Chondrocyte (in vitro differentiated cells): ENCODE data around the gene KIAA1549. TPM values are rescaled to one million over a fixed set of nuclear protein-coding genes. Genes with fewer than 3 reads are reported as not detected.

Experiments
- DNase-seq: peaks from one replicate; pipeline ENCODE4 v3.0.0; 2021; ENCODE audit warnings: mixed read lengths, low spot score
- H3K27ac Mint-ChIP-seq: one replicate; pipeline ENCODE4 v1.8.0; 2021; ENCODE audit warnings: mild to moderate bottlenecking, moderate library complexity, mixed read lengths; ENCODE audit not compliant: unreplicated experiment
- H3K27me3 Mint-ChIP-seq: 2 replicates; pipeline ENCODE4 v1.8.0; 2021; ENCODE audit warnings: low read depth, mixed read lengths
- H3K36me3 Mint-ChIP-seq: 2 replicates; pipeline ENCODE4 v1.8.0; 2021; ENCODE audit warnings: low read depth, mixed read lengths
- H3K4me1 Mint-ChIP-seq: 2 replicates; pipeline ENCODE4 v1.8.0; 2021; ENCODE audit warnings: low read depth, mild to moderate bottlenecking, mixed read lengths
- H3K4me3 Mint-ChIP-seq: one replicate; pipeline ENCODE4 v1.8.0; 2021; ENCODE audit warnings: mild to moderate bottlenecking, moderate library complexity, mixed read lengths; ENCODE audit not compliant: unreplicated experiment
- H3K9me3 Mint-ChIP-seq: 2 replicates; pipeline ENCODE4 v1.8.0; 2021; ENCODE audit warnings: low read depth, mixed read lengths
- CTCF ChIP-seq: fragments of 200-600 bp; sonication (generic); IDR thresholded peaks from 2 replicates; pipeline ENCODE4 v1.5.0; 2021; ENCODE audit warnings: antibody characterized with exemption, mild to moderate bottlenecking, moderate library complexity
- total RNA-seq: library from RNA; stranded (reverse); gene quantifications from 3 replicates; pipeline ENCODE4 v1.2.1, GENCODE V29; 2021

The KIAA1549 gene
- total RNA-seq, 1 donor from 2014 or later, result 9.2 TPM

DNA sequence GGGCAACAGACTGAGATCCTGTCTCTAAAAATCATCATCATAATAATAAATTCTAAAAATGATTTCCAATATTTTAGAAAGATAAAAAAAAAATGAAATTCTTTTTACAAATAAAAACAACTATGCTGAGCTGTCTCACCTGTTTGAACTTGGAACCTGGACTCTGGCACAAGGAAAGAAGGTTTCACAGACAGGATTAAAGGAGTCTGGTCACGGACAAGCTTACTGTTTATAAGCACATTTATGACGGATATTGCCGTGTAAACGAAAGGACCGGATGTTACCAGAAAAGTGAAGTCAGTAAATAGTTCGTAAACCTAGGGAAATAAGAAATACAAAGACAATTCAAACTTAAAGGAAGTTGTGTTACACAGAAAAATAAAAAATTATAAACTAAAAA lies 70.2 kb downstream of the KIAA1549 start:
- Mint-ChIP-seq H3K27ac (no peak overlapping the region), H3K36me3 (peaks cover 13% of the 10 kb centered on the region), H3K4me3 (no peak overlapping the region), H3K9me3 (no peaks in the 10 kb centered on the region), H3K4me1 (no peaks in the 10 kb centered on the region), H3K27me3 (no peaks in the 10 kb centered on the region)
- TF ChIP-seq CTCF, result no peak
- no peak for DNase-seq

DNA sequence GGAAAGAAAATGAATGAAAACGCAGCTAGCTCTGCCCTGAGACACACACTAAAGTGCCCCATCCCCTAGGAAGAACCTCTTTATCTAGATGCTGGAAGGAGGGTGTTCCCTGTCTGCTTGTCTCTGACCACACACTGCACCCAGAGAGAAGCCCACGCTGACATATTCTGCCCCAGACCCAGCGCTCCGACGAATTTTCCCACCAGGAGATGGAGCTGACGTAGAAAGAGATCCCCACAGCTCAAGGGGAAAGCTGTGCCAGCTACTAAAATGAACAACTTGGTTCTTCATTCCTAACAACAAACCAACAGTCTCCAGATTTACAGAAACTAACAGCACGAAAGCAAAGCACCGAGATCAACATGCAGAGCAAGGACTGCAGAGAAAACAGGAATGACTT lies 73.3 kb downstream of the KIAA1549 start:
- no peak overlapping the region for H3K27ac Mint-ChIP-seq

GRCh38 chr7:138907201-138907847 lies 73.9 kb downstream of the KIAA1549 start:
- no peaks in the 10 kb centered on the region for H3K27me3 Mint-ChIP-seq
- no peak for TF ChIP-seq CTCF
- H3K9me3 Mint-ChIP-seq, result no peaks in the 10 kb centered on the region
- no peaks in the 10 kb centered on the region for H3K4me1 Mint-ChIP-seq
- no peak overlapping the region for H3K27ac Mint-ChIP-seq
- H3K4me3 Mint-ChIP-seq, result no peak overlapping the region
- H3K36me3 Mint-ChIP-seq, result peaks cover 22% of the 10 kb centered on the region
- no peak for DNase-seq

More for the DNA sequence above, 73.3 kb downstream of the KIAA1549 start:
- no peak for TF ChIP-seq CTCF
- H3K27me3 Mint-ChIP-seq, result no peaks in the 10 kb centered on the region
- H3K4me3 Mint-ChIP-seq, result no peak overlapping the region
- peaks cover 18% of the 10 kb centered on the region for H3K36me3 Mint-ChIP-seq
- no peak for DNase-seq
- no peaks in the 10 kb centered on the region for H3K4me1 Mint-ChIP-seq
- no peaks in the 10 kb centered on the region for H3K9me3 Mint-ChIP-seq

- no peak for TF ChIP-seq CTCF
- DNase-seq, result no peak
- Mint-ChIP-seq H3K27me3 (no peaks in the 10 kb centered on the region), H3K36me3 (peaks cover 20% of the 10 kb centered on the region), H3K9me3 (no peaks in the 10 kb centered on the region), H3K4me3 (no peak overlapping the region), H3K4me1 (peaks cover 4% of the 10 kb centered on the region), H3K27ac (no peak overlapping the region)
Observed at GRCh38 chr7:138903859-138904435, 77.2 kb downstream of the KIAA1549 start.

DNA sequence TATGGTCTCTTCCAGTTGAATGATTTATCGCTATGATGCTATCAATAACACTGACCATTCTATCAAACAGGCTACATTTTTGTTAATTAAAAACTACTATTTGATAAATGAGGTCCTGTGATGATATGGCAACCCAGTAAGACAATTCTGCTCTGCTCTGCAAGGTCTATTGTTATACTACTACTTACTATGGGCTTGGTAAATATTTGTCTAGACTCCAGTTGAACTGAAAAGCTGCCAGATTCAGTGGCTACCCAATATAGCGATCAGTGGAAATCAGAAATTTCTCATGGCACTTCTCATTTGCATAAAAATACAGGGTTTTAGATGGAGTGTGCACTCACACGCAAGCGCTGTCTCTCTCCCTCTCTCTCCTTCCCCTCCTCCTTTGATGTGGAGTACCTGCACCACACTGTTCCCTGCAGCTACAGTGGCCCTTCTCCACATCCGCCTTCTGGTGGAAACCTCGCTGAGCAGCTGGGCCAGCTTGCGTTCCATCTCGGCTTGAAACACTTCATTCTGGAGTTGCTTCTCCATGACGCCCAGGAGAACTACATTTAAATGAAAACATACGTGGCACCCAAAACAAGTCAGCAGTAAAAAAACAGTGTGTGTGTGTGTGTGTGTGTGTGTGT lies 77.9 kb downstream of the KIAA1549 start:
- H3K4me3 Mint-ChIP-seq, result no peak overlapping the region
- TF ChIP-seq CTCF, result no peak
- peaks cover 16% of the 10 kb centered on the region for H3K36me3 Mint-ChIP-seq
- DNase-seq, result no peak
- H3K4me1 Mint-ChIP-seq, result peaks cover 9% of the 10 kb centered on the region
- no peaks in the 10 kb centered on the region for H3K27me3 Mint-ChIP-seq
- no peak overlapping the region for H3K27ac Mint-ChIP-seq
- no peaks in the 10 kb centered on the region for H3K9me3 Mint-ChIP-seq
